Heart left ventricle (tissue), 16 donors: Measurements from ENCODE around the gene XXYLT1. TPM values are rescaled to one million over a fixed set of nuclear protein-coding genes. Genes with fewer than 3 reads are reported as not detected.

Experiments
- ATAC-seq, 4 donors: fragments of 200-7000 bp; cut with Tn5 transposase; one replicate each; pipeline ENCODE4 v1.9.1; 2020 to 2022; ENCODE audit warnings: moderate library complexity in 4 of 4, mild to moderate bottlenecking in 3 of 4, moderate number of reproducible peaks in 1 of 4
- DNase-seq, 5 donors: peaks; one replicate each; pipeline ENCODE4 v3.0.0-alpha.2; 2020
- H3K27ac ChIP-seq, 12 donors: fragments of 200-600 bp; sonication (generic) in 4 of 12; one replicate each; pipeline versions ENCODE4 v1.5.0 to v1.8.0; 2016 to 2022; ENCODE audit warnings: mild to moderate bottlenecking in 2 of 12
- H3K27me3 ChIP-seq, 9 donors: fragments of 200-600 bp; sonication (generic) in 2 of 9; one replicate each; pipeline versions ENCODE4 v1.5.1 to v1.8.0; 2016 to 2022; ENCODE audit warnings: mild to moderate bottlenecking in 3 of 9
- H3K36me3 ChIP-seq, 9 donors: fragments of 200-600 bp; sonication (generic) in 2 of 9; one replicate each; pipeline versions ENCODE4 v1.5.0 to v1.8.0; 2018 to 2022; ENCODE audit warnings: mild to moderate bottlenecking in 2 of 9
- H3K4me1 ChIP-seq, 12 donors: fragments of 200-600 bp; sonication (generic) in 4 of 12; one replicate each; pipeline versions ENCODE4 v1.5.0 to v1.8.0; 2016 to 2022; ENCODE audit warnings: mild to moderate bottlenecking in 3 of 12
- H3K4me3 ChIP-seq, 12 donors: fragments of 200-600 bp; sonication (generic) in 4 of 12; one replicate each; pipeline versions ENCODE4 v1.5.0 to v1.8.0; 2017 to 2022; ENCODE audit warnings: mild to moderate bottlenecking in 9 of 12, moderate library complexity in 4 of 12
- H3K9me3 ChIP-seq, 12 donors: fragments of 200-600 bp; sonication (generic) in 4 of 12; one replicate each; pipeline versions ENCODE4 v1.5.0 to v1.8.0; 2016 to 2022; ENCODE audit warnings: mild to moderate bottlenecking in 1 of 12
- CTCF ChIP-seq, 12 donors: fragments of 200-600 bp; sonication (generic) in 4 of 12; IDR thresholded peaks; one replicate each; pipeline versions ENCODE4 v1.5.0 to v1.8.0; 2018 to 2022; ENCODE audit warnings: antibody characterized with exemption in 12 of 12, mild to moderate bottlenecking in 5 of 12
- POLR2A ChIP-seq, 2 donors: fragments of 450-650 bp; IDR thresholded peaks; one replicate each; pipeline ENCODE4 v1.6.1; 2017; ENCODE audit warnings: antibody characterized with exemption in 2 of 2, mild to moderate bottlenecking in 2 of 2, moderate library complexity in 2 of 2
- WGBS, 4 donors: extraction: QIAGEN DNeasy Blood & Tissue Kit in 2 of 4; methylation state at CpG; one replicate each; pipeline versions ENCODE4 v1.1.5 to v1.1.7; 2013 to 2018; 5-methylcytosine and 5-hydroxymethylcytosine counted together
- intact Hi-C, 10 donors: fragments of 100-400 bp; cut with DNase I; formaldehyde crosslinking; loops; one replicate each; pipeline versions ENCODE4 v1.11.1 to v1.14.2; 2022
- polyA plus RNA-seq, 2 donors: library from polyadenylated mRNA; stranded (reverse); fragments of 200-250 nt; gene quantifications; one replicate each; pipeline ENCODE4 v1.2.3, GENCODE V29; 2013
- total RNA-seq, 9 donors: library from RNA; depleted of rRNA in 2 of 9; stranded (reverse); fragments of >200 nt in 2 of 9; fragmentation: NEBNext Ultra II Directional in 3 of 9; extraction: Animal tissue kit (Norgen Biotek cat#: 25700) in 3 of 9; gene quantifications; one replicate each; pipeline versions ENCODE4 v1.1.0 to v1.2.4, GENCODE V29; 2016 to 2023
- donor health status: ischemic (EF 13 %, LVEDD 7.1; RV severe dilation, severe dysfunction).
- donor health status: healthy with polysubstance abuse.
- donor health status: DM: no; HTN: yes; CAD: no.
- donor health status: DM: no; HTN: no; CAD: no.
- donor health status: ischemic (EF 25% LVEDD 6.9; RV normal size, moderate dysfunction).
- donor health status: ischemic (EF 25% LVEDD 5.7; RV mildly dilated, moderate dysfunction).
- donor health status: healthy.
- donor health status: DM: yes; HTN: yes; CAD: no.
- donor health status: ischemic (EF 35%, LVEDD 5.7; RV mildly dilated, moderate dysfunction).
- donor health status: nonischemic (EF 11% LVEDD 7.7; RV severe dilation, severe dysfunction).
- donor health status: DM: yes; HTN: yes; CAD: no.
- donor health status: PGD.
- donor health status: ischemic (EF 29% LVEDD 5.4; RV normal size, mild dysfunction).
- donor health status: nonischemic (EF 23%, LVEDD 6.1; RV moderate dilation, normal function).

XXYLT1 gene
- total and polyA plus RNA-seq, 11 donors, result 1.9 to 8.6 (median 4.8) TPM

DNA sequence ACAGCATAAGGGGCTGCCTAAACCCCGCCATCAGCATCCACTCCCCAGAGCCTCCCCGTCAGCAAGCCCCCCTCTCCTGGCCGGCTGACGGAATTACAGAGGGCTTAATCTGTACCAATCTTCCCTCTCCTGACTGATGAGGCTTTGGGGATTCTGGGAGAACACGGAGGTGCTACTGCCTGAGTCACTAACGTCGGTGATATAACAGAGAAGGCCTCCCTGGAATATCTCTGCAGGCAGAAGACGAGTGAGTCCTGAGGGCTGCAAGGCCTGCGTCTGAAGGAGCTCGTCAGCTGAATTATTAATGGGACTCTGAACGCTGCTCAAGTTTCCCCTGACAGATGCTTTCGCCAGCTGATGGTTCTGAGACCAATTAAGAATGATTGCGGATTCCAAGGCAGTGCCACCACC lies 147.7 kb downstream of the XXYLT1 start:
- Histone ChIP-seq H3K9me3 (no peaks in the 10 kb centered on the region), H3K4me1 (peaks cover 0 to 47% (median 21%) of the 10 kb centered on the region in 12 donors), H3K27ac (no peak overlapping the region), H3K36me3 (no peaks in the 10 kb centered on the region), H3K4me3 (no peak overlapping the region), H3K27me3 (no peaks in the 10 kb centered on the region)
- no peak for TF ChIP-seq CTCF (IDR thresholded peaks at IDR 0.05)
- no peak for TF ChIP-seq POLR2A (IDR thresholded peaks at IDR 0.05)
- intact Hi-C loops, result loop anchor here in 1 of 10 donors (10.0 kb wide), 1 partner anchor 132 kb away; no protein-coding TSS in a partner anchor
- ATAC-seq (no peak), DNase-seq (no peak)
- 90 to 94% (median 91%) methylated on average over 13 of the region's 13 CpGs for WGBS, 4 donors

- WGBS, 4 donors, result 91 to 96% (median 94%) methylated on average over 4 of the region's 4 CpGs
- H3K4me1 ChIP-seq, result peaks cover 0 to 56% (median 29%) of the 10 kb centered on the region in 12 donors
- no peak overlapping the region for H3K4me3 ChIP-seq
- TF ChIP-seq POLR2A (IDR thresholded peaks at IDR 0.05), result no peak
- no peak for TF ChIP-seq CTCF (IDR thresholded peaks at IDR 0.05)
- no peaks in the 10 kb centered on the region for H3K9me3 ChIP-seq
- intact Hi-C loops, result loop anchor here in 1 of 10 donors (10.0 kb wide), 1 partner anchor 133 kb away; no protein-coding TSS in a partner anchor
- H3K27ac ChIP-seq, result no peak overlapping the region
- H3K27me3 ChIP-seq, result no peaks in the 10 kb centered on the region
- ATAC-seq (no peak), DNase-seq (no peak)
- no peaks in the 10 kb centered on the region for H3K36me3 ChIP-seq
These were observed 148.7 kb downstream of the XXYLT1 start for GRCh38 chr3:195122261-195122660.

GRCh38 chr3:195120267-195120601 lies 150.7 kb downstream of the XXYLT1 start:
- Histone ChIP-seq H3K9me3 (no peaks in the 10 kb centered on the region), H3K36me3 (no peaks in the 10 kb centered on the region), H3K27ac (peak overlapping the region in 8 of 12 donors; percentile 2 to 74 (median 50)), H3K4me3 (no peak overlapping the region), H3K27me3 (no peaks in the 10 kb centered on the region), H3K4me1 (peaks cover 0 to 48% (median 26%) of the 10 kb centered on the region in 12 donors)
- intact Hi-C loops, result loop anchor here in 1 of 10 donors (10.0 kb wide), 1 partner anchor 135 kb away; no protein-coding TSS in a partner anchor
- ATAC-seq, result no peak
- TF ChIP-seq POLR2A (IDR thresholded peaks at IDR 0.05) (no peak), CTCF (IDR thresholded peaks at IDR 0.05) (no peak)
- WGBS, 4 donors, result 92 to 100% (median 95%) methylated on average over 2 of the region's 2 CpGs
- DNase-seq, result no peak

DNA sequence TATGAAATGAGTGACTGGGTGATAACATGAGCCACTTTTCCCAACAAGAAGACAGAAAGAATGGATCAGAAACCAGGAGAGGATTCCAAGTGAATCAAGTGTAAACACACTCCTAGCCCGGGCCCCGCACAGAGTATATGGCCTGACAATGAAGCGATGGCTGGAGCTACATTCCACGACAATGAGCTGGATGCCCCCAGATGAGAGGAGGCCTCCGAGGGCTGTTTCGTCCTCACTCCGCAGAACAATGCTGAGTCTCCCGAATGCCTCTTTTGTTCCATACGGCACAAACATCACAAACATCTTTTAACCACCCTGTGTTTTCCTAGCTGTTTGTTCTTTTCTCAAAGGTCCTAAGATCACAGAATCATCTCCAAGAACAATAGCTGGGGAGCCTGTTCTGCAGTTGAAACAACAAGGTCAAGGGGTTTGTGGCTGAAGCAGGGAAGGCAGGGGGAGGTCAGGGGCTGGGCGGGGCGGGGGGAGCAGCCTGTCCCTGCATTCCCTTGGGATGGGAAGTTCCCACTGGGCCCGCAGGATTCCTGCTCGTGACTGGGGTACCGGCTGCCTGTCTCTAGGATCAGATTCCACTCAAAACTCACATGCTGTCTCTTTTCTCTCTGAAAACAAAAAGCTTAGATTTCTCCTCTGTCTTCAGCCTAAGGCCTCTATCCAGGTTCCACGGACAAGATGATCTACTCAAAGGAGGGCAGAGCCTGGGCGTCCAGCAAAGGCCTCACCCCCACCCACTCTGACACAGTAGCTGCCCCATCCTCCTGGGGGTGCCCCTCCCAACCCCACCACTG lies 151.3 kb downstream of the XXYLT1 start:
- no peak overlapping the region for H3K4me3 ChIP-seq
- DNase-seq (no peak), ATAC-seq (peak in 3 of 4 donors; percentile 42 to 46 (median 42))
- peak overlapping the region in 9 of 12 donors; percentile 2 to 74 (median 58) for H3K27ac ChIP-seq
- H3K9me3 ChIP-seq, result no peaks in the 10 kb centered on the region
- intact Hi-C loops, result loop anchor here in 6 of 10 donors (5.0 to 10.0 kb wide), 4 partner anchors 33 to 138 kb away; no protein-coding TSS in a partner anchor
- H3K36me3 ChIP-seq, result no peaks in the 10 kb centered on the region
- peaks cover 0 to 43% (median 21%) of the 10 kb centered on the region in 12 donors for H3K4me1 ChIP-seq
- H3K27me3 ChIP-seq, result no peaks in the 10 kb centered on the region
- no peak for TF ChIP-seq POLR2A (IDR thresholded peaks at IDR 0.05)
- no peak for TF ChIP-seq CTCF (IDR thresholded peaks at IDR 0.05)
- 45 to 65% (median 57%) methylated on average over 14 to 16 of the region's 16 CpGs for WGBS, 4 donors
